Endothelial cell (in vitro differentiated cells): ENCODE results near the gene DCDC2C. TPM values are rescaled to one million over a fixed set of nuclear protein-coding genes. Genes with fewer than 3 reads are reported as not detected.

Source experiments
- DNase-seq: peaks from one replicate; pipeline ENCODE4 v3.0.0; 2021; ENCODE audit warnings: low spot score
- H3K27ac Mint-ChIP-seq: one replicate; pipeline ENCODE4 v1.8.0; 2021; ENCODE audit warnings: mixed read lengths, inconsistent platforms; ENCODE audit not compliant: unreplicated experiment
- H3K27me3 Mint-ChIP-seq: one replicate; pipeline ENCODE4 v1.8.0; 2021; ENCODE audit warnings: mild to moderate bottlenecking, moderate library complexity, mixed read lengths, inconsistent platforms; ENCODE audit not compliant: unreplicated experiment
- H3K36me3 Mint-ChIP-seq: one replicate; pipeline ENCODE4 v1.8.0; 2021; ENCODE audit warnings: mild to moderate bottlenecking, low read depth, mixed read lengths, inconsistent platforms; ENCODE audit not compliant: unreplicated experiment
- H3K4me1 Mint-ChIP-seq: one replicate; pipeline ENCODE4 v1.8.0; 2021; ENCODE audit warnings: mild to moderate bottlenecking, mixed read lengths, inconsistent platforms; ENCODE audit not compliant: unreplicated experiment
- H3K4me3 Mint-ChIP-seq: one replicate; pipeline ENCODE4 v1.8.0; 2021; ENCODE audit warnings: mild to moderate bottlenecking, mixed read lengths, inconsistent platforms; ENCODE audit not compliant: unreplicated experiment
- H3K9me3 Mint-ChIP-seq: one replicate; pipeline ENCODE4 v1.8.0; 2021; ENCODE audit warnings: mixed read lengths, inconsistent platforms; ENCODE audit not compliant: unreplicated experiment
- CTCF ChIP-seq: fragments of 200-600 bp; sonication (generic); IDR thresholded peaks from one replicate; pipeline ENCODE4 v1.5.0; 2021; ENCODE audit warnings: antibody characterized with exemption; ENCODE audit not compliant: unreplicated experiment
- total RNA-seq: library from RNA; stranded (reverse); fragmentation: NEBNext Ultra II Directional; extraction: Animal tissue kit (Norgen Biotek cat#: 25700); gene quantifications from one replicate; pipeline ENCODE4 v1.2.1, GENCODE V29; 2021; ENCODE audit not compliant: unreplicated experiment

The DCDC2C gene
- total RNA-seq, 1 donor from 2014 or later = not detected

- TF ChIP-seq CTCF = no peak
- Mint-ChIP-seq H3K27me3 (peaks cover 6% of the 10 kb centered on the region), H3K4me3 (no peak overlapping the region), H3K27ac (no peak overlapping the region), H3K4me1 (no peaks in the 10 kb centered on the region), H3K9me3 (peaks cover 6% of the 10 kb centered on the region), H3K36me3 (peaks cover 5% of the 10 kb centered on the region)
- no peak for DNase-seq
These were observed 133.7 kb downstream of the DCDC2C start for GRCh38 chr2:3837086-3837485.

GRCh38 chr2:3838348-3838747 is 135.0 kb downstream of the DCDC2C start:
- H3K27me3 Mint-ChIP-seq = peaks cover 4% of the 10 kb centered on the region
- peaks cover under 1% of the 10 kb centered on the region for H3K9me3 Mint-ChIP-seq
- H3K4me3 Mint-ChIP-seq = no peak overlapping the region
- no peaks in the 10 kb centered on the region for H3K4me1 Mint-ChIP-seq
- H3K36me3 Mint-ChIP-seq = peaks cover 9% of the 10 kb centered on the region
- no peak overlapping the region for H3K27ac Mint-ChIP-seq
- DNase-seq = no peak
- no peak for TF ChIP-seq CTCF

- no peaks in the 10 kb centered on the region for H3K4me1 Mint-ChIP-seq
- H3K9me3 Mint-ChIP-seq = peaks cover 5% of the 10 kb centered on the region
- peaks cover 9% of the 10 kb centered on the region for H3K36me3 Mint-ChIP-seq
These were observed 136.1 kb downstream of the DCDC2C start for GRCh38 chr2:3839476-3839875.

GRCh38 chr2:3840611-3841155 is 137.3 kb downstream of the DCDC2C start:
- Mint-ChIP-seq H3K9me3 (peaks cover 5% of the 10 kb centered on the region), H3K4me3 (no peak overlapping the region), H3K4me1 (no peaks in the 10 kb centered on the region), H3K27me3 (peaks cover 4% of the 10 kb centered on the region), H3K27ac (no peak overlapping the region), H3K36me3 (peaks cover 9% of the 10 kb centered on the region)
- no peak for DNase-seq
- TF ChIP-seq CTCF = no peak

More at GRCh38 chr2:3839476-3839875, 136.1 kb downstream of the DCDC2C start:
- DNase-seq = no peak
- peaks cover 4% of the 10 kb centered on the region for H3K27me3 Mint-ChIP-seq
- no peak overlapping the region for H3K4me3 Mint-ChIP-seq
- no peak overlapping the region for H3K27ac Mint-ChIP-seq
- TF ChIP-seq CTCF = no peak

GRCh38 chr2:3847397-3848052 is 144.2 kb downstream of the DCDC2C start:
- TF ChIP-seq CTCF = no peak
- Mint-ChIP-seq H3K4me1 (no peaks in the 10 kb centered on the region), H3K4me3 (no peak overlapping the region), H3K27ac (no peak overlapping the region), H3K27me3 (no peaks in the 10 kb centered on the region), H3K9me3 (peaks cover 5% of the 10 kb centered on the region), H3K36me3 (peaks cover 4% of the 10 kb centered on the region)
- no peak for DNase-seq
